ENCODE results near the gene HYAL1. TPM values are rescaled to one million over a fixed set of nuclear protein-coding genes. Genes with fewer than 3 reads are reported as not detected.

Gene HYAL1
- total RNA-seq (1.3 TPM), polyA plus RNA-seq (ENCODE audit: insufficient read depth in 1 of 8, insufficient read length in 8 of 8, low replicate concordance in 1 of 8) (1 to 10 TPM in 7 of 8 donors, under 1 TPM in 1; 0.86 to 2.5 (median 1.7) TPM)
- long read RNA-seq, donor 1: 0 reads
- long read RNA-seq, donor 2: 0 reads
- long read RNA-seq, donor 3: 0 reads
- long read RNA-seq, donor 4: 0 reads
- long read RNA-seq, donor 5: 0 reads
- long read RNA-seq, donor 6, partial matches to known transcripts: 0 of 1 reads
- long read RNA-seq, donor 6, other reads (novel, unspliced or antisense): 0 of 1 reads
- long read RNA-seq, donor 7: 0 reads
- long read RNA-seq, donor 8: 0 reads
- long read RNA-seq, donor 9: 0 reads
- long read RNA-seq, donor 10: 0 reads
- long read RNA-seq, donor 11, partial matches to known transcripts: 0 of 1 reads
- long read RNA-seq, donor 11, other reads (novel, unspliced or antisense): 0 of 1 reads

GRCh38 chr3:50303013-50303815 lies at the start of gene HYAL1:
TSS of gene HYAL1 (minus strand) at chr3:50303574. CDS start at chr3:50302956, 618 bp downstream.
- DNase-seq: peak; percentile 83
- peaks cover 5% of the 10 kb centered on the region for H3K9me3 ChIP-seq (replicated peaks; ENCODE audit: control insufficient read depth, low read depth, low read length)
- peaks cover 42% of the 10 kb centered on the region for H3K4me1 ChIP-seq (ENCODE audit: control insufficient read depth, insufficient read depth, low read length)
- no peaks in the 10 kb centered on the region for H3K36me3 ChIP-seq (ENCODE audit: control insufficient read depth, insufficient read depth, low read length)
- 36% methylated on average over 8 of the region's 14 CpGs for WGBS (ENCODE audit: insufficient coverage)
- no peak within 1 kb of the TSS for H3K4me3 ChIP-seq (ENCODE audit: low read length)
- H3K27me3 ChIP-seq (ENCODE audit: control insufficient read depth, insufficient read depth, low read length): no peaks in the 10 kb centered on the region
- peak within 1 kb of the TSS; percentile 65 for H3K27ac ChIP-seq (ENCODE audit: low read length)

GRCh38 chr3:50352781-50353180 lies 49.4 kb upstream of the HYAL1 start:
- Histone ChIP-seq H3K4me3 (ENCODE audit: low read length) (no peak overlapping the region), H3K27ac (ENCODE audit: low read length) (no peak overlapping the region), H3K9me3 (replicated peaks; ENCODE audit: control insufficient read depth, low read depth, low read length) (no peaks in the 10 kb centered on the region), H3K4me1 (ENCODE audit: control insufficient read depth, insufficient read depth, low read length) (peaks cover 55% of the 10 kb centered on the region), H3K27me3 (ENCODE audit: control insufficient read depth, insufficient read depth, low read length) (no peaks in the 10 kb centered on the region), H3K36me3 (ENCODE audit: control insufficient read depth, insufficient read depth, low read length) (peaks cover 74% of the 10 kb centered on the region)
- WGBS (ENCODE audit: insufficient coverage): no CpG with 5 or more reads among the region's 2 CpGs
- DNase-seq: no peak

- H3K27ac ChIP-seq (ENCODE audit: low read length): peak overlapping the region; percentile 92
- peaks cover 62% of the 10 kb centered on the region for H3K36me3 ChIP-seq (ENCODE audit: control insufficient read depth, insufficient read depth, low read length)
These were observed 47.9 kb upstream of the HYAL1 start for GRCh38 chr3:50351323-50351697.

GRCh38 chr3:50350527-50351322 lies 47.4 kb upstream of the HYAL1 start, which contains the start of the genes CYB561D2 and NPRL2:
TSS of gene CYB561D2 (plus strand) at chr3:50350862. CDS start at chr3:50351434, 572 bp downstream.
TSS of gene NPRL2 (minus strand) at chr3:50350775. CDS start at chr3:50350652, 123 bp downstream.
- Histone ChIP-seq H3K27ac (ENCODE audit: low read length) (peak within 1 kb of the TSS; percentile 92), H3K36me3 (ENCODE audit: control insufficient read depth, insufficient read depth, low read length) (peaks cover 56% of the 10 kb centered on the region), H3K27me3 (ENCODE audit: control insufficient read depth, insufficient read depth, low read length) (peaks cover 2% of the 10 kb centered on the region), H3K9me3 (replicated peaks; ENCODE audit: control insufficient read depth, low read depth, low read length) (no peaks in the 10 kb centered on the region), H3K4me3 (ENCODE audit: low read length) (peak within 1 kb of the TSS; percentile 83), H3K4me1 (ENCODE audit: control insufficient read depth, insufficient read depth, low read length) (peaks cover 38% of the 10 kb centered on the region)
- under 1% methylated on average over 64 of the region's 64 CpGs for WGBS (ENCODE audit: insufficient coverage)
- peak; percentile 97 for DNase-seq

More at GRCh38 chr3:50351323-50351697, 47.9 kb upstream of the HYAL1 start:
- Histone ChIP-seq H3K4me3 (ENCODE audit: low read length) (peak overlapping the region; percentile 83), H3K4me1 (ENCODE audit: control insufficient read depth, insufficient read depth, low read length) (peaks cover 41% of the 10 kb centered on the region), H3K9me3 (replicated peaks; ENCODE audit: control insufficient read depth, low read depth, low read length) (no peaks in the 10 kb centered on the region), H3K27me3 (ENCODE audit: control insufficient read depth, insufficient read depth, low read length) (no peaks in the 10 kb centered on the region)
- 49% methylated on average over 5 of the region's 11 CpGs for WGBS (ENCODE audit: insufficient coverage)
- no peak for DNase-seq

- H3K36me3 ChIP-seq (ENCODE audit: control insufficient read depth, insufficient read depth, low read length): peaks cover 51% of the 10 kb centered on the region
These were observed 46.8 kb upstream of the HYAL1 start for GRCh38 chr3:50350213-50350526.

GRCh38 chr3:50347187-50347813 lies 43.9 kb upstream of the HYAL1 start:
- Histone ChIP-seq H3K4me1 (ENCODE audit: control insufficient read depth, insufficient read depth, low read length) (peaks cover 42% of the 10 kb centered on the region), H3K27ac (ENCODE audit: low read length) (no peak overlapping the region), H3K36me3 (ENCODE audit: control insufficient read depth, insufficient read depth, low read length) (peaks cover 25% of the 10 kb centered on the region), H3K27me3 (ENCODE audit: control insufficient read depth, insufficient read depth, low read length) (peaks cover 5% of the 10 kb centered on the region), H3K4me3 (ENCODE audit: low read length) (no peak overlapping the region), H3K9me3 (replicated peaks; ENCODE audit: control insufficient read depth, low read depth, low read length) (no peaks in the 10 kb centered on the region)
- 62% methylated on average over 4 of the region's 14 CpGs for WGBS (ENCODE audit: insufficient coverage)
- peak; percentile 82 for DNase-seq

More at GRCh38 chr3:50350213-50350526, 46.8 kb upstream of the HYAL1 start:
- H3K27me3 ChIP-seq (ENCODE audit: control insufficient read depth, insufficient read depth, low read length): peaks cover 5% of the 10 kb centered on the region
- 12% methylated on average over 7 of the region's 7 CpGs for WGBS (ENCODE audit: insufficient coverage)
- no peak for DNase-seq
- peak overlapping the region; percentile 83 for H3K4me3 ChIP-seq (ENCODE audit: low read length)
- peaks cover 38% of the 10 kb centered on the region for H3K4me1 ChIP-seq (ENCODE audit: control insufficient read depth, insufficient read depth, low read length)
- peak overlapping the region; percentile 92 for H3K27ac ChIP-seq (ENCODE audit: low read length)
- H3K9me3 ChIP-seq (replicated peaks; ENCODE audit: control insufficient read depth, low read depth, low read length): no peaks in the 10 kb centered on the region

- Histone ChIP-seq H3K36me3 (ENCODE audit: control insufficient read depth, insufficient read depth, low read length) (peaks cover 18% of the 10 kb centered on the region), H3K9me3 (replicated peaks; ENCODE audit: control insufficient read depth, low read depth, low read length) (no peaks in the 10 kb centered on the region), H3K27ac (ENCODE audit: low read length) (no peak within 1 kb of the TSS), H3K4me1 (ENCODE audit: control insufficient read depth, insufficient read depth, low read length) (peaks cover 48% of the 10 kb centered on the region), H3K27me3 (ENCODE audit: control insufficient read depth, insufficient read depth, low read length) (peaks cover 5% of the 10 kb centered on the region), H3K4me3 (ENCODE audit: low read length) (peak within 1 kb of the TSS; percentile 31)
- 9% methylated on average over 44 of the region's 45 CpGs for WGBS (ENCODE audit: insufficient coverage)
- peak; percentile 67 for DNase-seq
These were observed 42.3 kb upstream of the HYAL1 start, which contains the start of gene ZMYND10 for GRCh38 chr3:50345586-50346234. TSS of gene ZMYND10 (minus strand) at chr3:50345732. CDS start at chr3:50345579, 153 bp downstream.

GRCh38 chr3:50345008-50345407 lies 41.6 kb upstream of the HYAL1 start:
- 63% methylated on average over 5 of the region's 8 CpGs for WGBS (ENCODE audit: insufficient coverage)
- H3K4me1 ChIP-seq (ENCODE audit: control insufficient read depth, insufficient read depth, low read length): peaks cover 48% of the 10 kb centered on the region
- no peak overlapping the region for H3K27ac ChIP-seq (ENCODE audit: low read length)
- peaks cover 5% of the 10 kb centered on the region for H3K27me3 ChIP-seq (ENCODE audit: control insufficient read depth, insufficient read depth, low read length)
- H3K4me3 ChIP-seq (ENCODE audit: low read length): peak overlapping the region; percentile 31
- no peak for DNase-seq
- peaks cover 18% of the 10 kb centered on the region for H3K36me3 ChIP-seq (ENCODE audit: control insufficient read depth, insufficient read depth, low read length)
- no peaks in the 10 kb centered on the region for H3K9me3 ChIP-seq (replicated peaks; ENCODE audit: control insufficient read depth, low read depth, low read length)
